ENCODE results near the gene VWF. TPM values are rescaled to one million over a fixed set of nuclear protein-coding genes. Genes with fewer than 3 reads are reported as not detected.

Gene VWF
- total RNA-seq, 2 experiments from 2014 or later = 0.11 to 0.13 TPM

- Mint-ChIP-seq H3K4me1 (ENCODE audit: low read depth) (no peaks in the 10 kb centered on the region), H3K4me3 (no peak overlapping the region), H3K27me3 (no peaks in the 10 kb centered on the region), H3K36me3 (ENCODE audit: low read depth) (no peaks in the 10 kb centered on the region), H3K27ac (no peak overlapping the region), H3K9me3 (no peaks in the 10 kb centered on the region)
- CTCF ChIA-PET = interaction anchor here (0.8 to 10.9 kb wide), 22 partner anchors 9 to 297 kb away, joined by 3 to 274 read pairs (median 6); no protein-coding TSS in a partner anchor
- ATAC-seq (no peak), DNase-seq (no peak)
- no peak for TF ChIP-seq CTCF (IDR thresholded peaks at IDR 0.05)
- POLR2A ChIA-PET = no interaction called here
- intact Hi-C loops (cut with micrococcal nuclease) = no loop called here
These were observed 136.9 kb downstream of the VWF start for GRCh38 chr12:5987573-5987972.

- H3K27me3 Mint-ChIP-seq = no peaks in the 10 kb centered on the region
- no peak for DNase-seq
- H3K27ac Mint-ChIP-seq = no peak overlapping the region
- no peaks in the 10 kb centered on the region for H3K9me3 Mint-ChIP-seq
- H3K4me3 Mint-ChIP-seq = no peak overlapping the region
- ChIA-PET CTCF (no interaction called here), POLR2A (no interaction called here)
- intact Hi-C loops (cut with micrococcal nuclease) = no loop called here
- H3K36me3 Mint-ChIP-seq (ENCODE audit: low read depth) = no peaks in the 10 kb centered on the region
- H3K4me1 Mint-ChIP-seq (ENCODE audit: low read depth) = no peaks in the 10 kb centered on the region
- ATAC-seq = no peak
- no peak for TF ChIP-seq CTCF (IDR thresholded peaks at IDR 0.05)
These were observed 139.0 kb downstream of the VWF start for GRCh38 chr12:5985471-5985870.

GRCh38 chr12:5984873-5985272 lies 139.6 kb downstream of the VWF start:
- Mint-ChIP-seq H3K36me3 (ENCODE audit: low read depth) (no peaks in the 10 kb centered on the region), H3K4me3 (no peak overlapping the region), H3K27ac (no peak overlapping the region), H3K9me3 (no peaks in the 10 kb centered on the region), H3K4me1 (ENCODE audit: low read depth) (no peaks in the 10 kb centered on the region), H3K27me3 (no peaks in the 10 kb centered on the region)
- ChIA-PET CTCF (no interaction called here), POLR2A (no interaction called here)
- DNase-seq (no peak), ATAC-seq (no peak)
- no peak for TF ChIP-seq CTCF (IDR thresholded peaks at IDR 0.05)
- intact Hi-C loops (cut with micrococcal nuclease) = no loop called here

GRCh38 chr12:5982106-5982505 lies 142.4 kb downstream of the VWF start:
- intact Hi-C loops (cut with micrococcal nuclease) = no loop called here
- H3K27me3 Mint-ChIP-seq = no peaks in the 10 kb centered on the region
- ChIA-PET POLR2A (no interaction called here), CTCF (interaction anchor here (1.1 to 2.5 kb wide), 2 partner anchors 8 to 57 kb away, joined by 3 to 7 read pairs; no protein-coding TSS in a partner anchor)
- H3K9me3 Mint-ChIP-seq = no peaks in the 10 kb centered on the region
- TF ChIP-seq CTCF (IDR thresholded peaks at IDR 0.05) = no peak
- H3K4me3 Mint-ChIP-seq = no peak overlapping the region
- H3K36me3 Mint-ChIP-seq (ENCODE audit: low read depth) = no peaks in the 10 kb centered on the region
- no peak for ATAC-seq
- H3K4me1 Mint-ChIP-seq (ENCODE audit: low read depth) = no peaks in the 10 kb centered on the region
- no peak overlapping the region for H3K27ac Mint-ChIP-seq
- no peak for DNase-seq

- no peak for ATAC-seq
These were observed 146.9 kb downstream of the VWF start for GRCh38 chr12:5977556-5977955.

More at GRCh38 chr12:5977556-5977955, 146.9 kb downstream of the VWF start:
- Mint-ChIP-seq H3K36me3 (ENCODE audit: low read depth) (no peaks in the 10 kb centered on the region), H3K27ac (no peak overlapping the region), H3K27me3 (no peaks in the 10 kb centered on the region), H3K4me3 (no peak overlapping the region), H3K4me1 (ENCODE audit: low read depth) (no peaks in the 10 kb centered on the region), H3K9me3 (no peaks in the 10 kb centered on the region)
- no peak for TF ChIP-seq CTCF (IDR thresholded peaks at IDR 0.05)
- ChIA-PET CTCF (interaction anchor here (1.8 to 5.7 kb wide), 3 partner anchors 11 to 61 kb away, joined by 4 to 33 read pairs (median 17); no protein-coding TSS in a partner anchor), POLR2A (interaction anchor here (0.5 kb wide), 1 partner anchor 368 kb away, joined by 3 read pairs; no protein-coding TSS in a partner anchor)
- DNase-seq = no peak
- intact Hi-C loops (cut with micrococcal nuclease) = no loop called here
